RWPE1 (cell line): ENCODE data around the gene GPR75.

Source experiments
- CTCF ChIA-PET: fragments of 350-600 bp; sonication (Branson Sonifier 250); formaldehyde crosslinking; extraction: SDS; loops from one replicate; lab custom pipeline; 2021; lab: Yijun Ruan, JAX
- POLR2A ChIA-PET: fragments of 400-600 bp; formaldehyde crosslinking; extraction: SDS; loops from one replicate; lab custom pipeline; 2020; ENCODE audit warnings: antibody characterized with exemption; ENCODE audit not compliant: low non-redundant PET; lab: Yijun Ruan, JAX
- DNase-seq: peaks from one replicate; pipeline ENCODE4 v3.0.0; 2012; ENCODE audit warnings: low spot score
- H3K27ac ChIP-seq: fragments of 450-650 bp; 2 replicates; pipeline ENCODE4 v1.5.1; 2017
- CTCF ChIP-seq: fragments of 450-650 bp; conservative IDR thresholded peaks from 2 replicates; pipeline ENCODE4 v1.5.1; 2017; ENCODE audit warnings: low read depth, mild to moderate bottlenecking

Gene GPR75

GRCh38 chr2:53886406-53887280 lies 26.9 kb upstream of the GPR75 start:
- DNase-seq: no peak
- no peak overlapping the region for H3K27ac ChIP-seq
- TF ChIP-seq CTCF: no peak
- CTCF ChIA-PET: no interaction called here
- POLR2A ChIA-PET: no interaction called here

GRCh38 chr2:53884883-53885282 lies 25.1 kb upstream of the GPR75 start:
- no peak for DNase-seq
- TF ChIP-seq CTCF: no peak
- ChIA-PET POLR2A (no interaction called here), CTCF (no interaction called here)
- no peak overlapping the region for H3K27ac ChIP-seq

DNA sequence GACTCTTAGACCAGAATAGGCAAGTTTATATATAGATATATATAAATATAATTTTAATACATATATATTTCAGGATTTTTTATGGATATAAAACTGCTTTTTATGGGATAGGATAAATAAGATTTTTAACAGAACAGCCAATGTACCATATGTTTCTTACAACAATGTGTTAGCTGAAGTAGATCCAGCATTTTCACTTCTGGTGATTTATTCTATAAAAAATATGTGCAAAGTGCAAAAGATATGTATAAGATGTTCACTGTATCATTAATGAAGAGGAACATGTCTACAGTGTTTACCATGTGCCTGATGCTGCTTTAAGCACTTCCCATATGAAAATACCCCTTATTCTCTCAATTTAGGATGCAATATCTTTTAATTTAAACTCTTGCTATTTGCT lies 22.2 kb upstream of the GPR75 start:
- no peak for DNase-seq
- no peak overlapping the region for H3K27ac ChIP-seq
- ChIA-PET POLR2A (no interaction called here), CTCF (interaction anchor here (0.6 kb wide), 1 partner anchor 58 kb away, joined by 6 read pairs; no protein-coding TSS in a partner anchor)
- TF ChIP-seq CTCF: no peak

GRCh38 chr2:53881360-53881759 lies 21.6 kb upstream of the GPR75 start:
- no peak for DNase-seq
- ChIA-PET POLR2A (no interaction called here), CTCF (no interaction called here)
- TF ChIP-seq CTCF: no peak
- no peak overlapping the region for H3K27ac ChIP-seq

- TF ChIP-seq CTCF: no peak
- DNase-seq: peak; percentile 34
- ChIA-PET CTCF (no interaction called here), POLR2A (no interaction called here)
- no peak overlapping the region for H3K27ac ChIP-seq
These were observed 21.0 kb upstream of the GPR75 start for GRCh38 chr2:53880756-53881155.

- ChIA-PET CTCF (interaction anchor here (0.6 kb wide), 1 partner anchor 38 kb away, joined by 4 read pairs; no protein-coding TSS in a partner anchor), POLR2A (no interaction called here)
- no peak overlapping the region for H3K27ac ChIP-seq
- TF ChIP-seq CTCF: no peak
- no peak for DNase-seq
These were observed 17.8 kb upstream of the GPR75 start for GRCh38 chr2:53877556-53877955.
